Cardiac fibroblast (primary cell): ENCODE measurements around the gene BOD1L2.
A peak's percentile ranks its signal among the peaks of the same experiment; 100 is the strongest.

Experiments
- DNase-seq, 2 donors: peaks; one replicate each; pipeline versions ENCODE4 v3.0.0 to v3.0.0-alpha.2; 2010; ENCODE audit warnings: low read depth in 2 of 2
- H3K4me3 ChIP-seq, 2 donors: replicated peaks in 1 of 2; 1 replicate in 1 of 2; 2 replicates in 1 of 2; pipeline ENCODE4 v1.5.1; 2011; ENCODE audit warnings: low read depth in 2 of 2, low read length in 2 of 2, mild to moderate bottlenecking in 2 of 2, moderate library complexity in 1 of 2
- CTCF ChIP-seq: IDR thresholded peaks from one replicate; pipeline ENCODE4 v1.5.1; 2011; ENCODE audit warnings: low read depth, mild to moderate bottlenecking, low read length, inconsistent platforms

BOD1L2 gene

GRCh38 chr18:57135699-57136098, 11.2 kb upstream of the BOD1L2 start:
- TF ChIP-seq CTCF, result peak; percentile 24

GRCh38 chr18:57137847-57138246, 9.0 kb upstream of the BOD1L2 start:
- H3K4me3 ChIP-seq, result no peak overlapping the region
- no peak for DNase-seq
- no peak for TF ChIP-seq CTCF

More at GRCh38 chr18:57135699-57136098, 11.2 kb upstream of the BOD1L2 start:
- no peak overlapping the region for H3K4me3 ChIP-seq
- DNase-seq, result no peak

GRCh38 chr18:57141208-57142129, 5.4 kb upstream of the BOD1L2 start:
- H3K4me3 ChIP-seq, result no peak overlapping the region
- DNase-seq, result no peak
- no peak for TF ChIP-seq CTCF

GRCh38 chr18:57142324-57142723, 4.6 kb upstream of the BOD1L2 start:
- TF ChIP-seq CTCF, result no peak
- no peak for DNase-seq
- H3K4me3 ChIP-seq, result no peak overlapping the region

- TF ChIP-seq CTCF, result no peak
- no peak for DNase-seq
- no peak overlapping the region for H3K4me3 ChIP-seq
Observed at GRCh38 chr18:57143265-57143664, 3.6 kb upstream of the BOD1L2 start.

GRCh38 chr18:57148263-57148662, 1.4 kb downstream of the BOD1L2 start:
- no peak for TF ChIP-seq CTCF
- no peak for DNase-seq
- H3K4me3 ChIP-seq, result no peak overlapping the region
